ENCODE results near the gene TRABD2B. TPM values are rescaled to one million over a fixed set of nuclear protein-coding genes. Genes with fewer than 3 reads are reported as not detected.

The TRABD2B gene
- total and polyA plus RNA-seq, 2 experiments from 2014 or later: 1.00 to 2.3 TPM

DNA sequence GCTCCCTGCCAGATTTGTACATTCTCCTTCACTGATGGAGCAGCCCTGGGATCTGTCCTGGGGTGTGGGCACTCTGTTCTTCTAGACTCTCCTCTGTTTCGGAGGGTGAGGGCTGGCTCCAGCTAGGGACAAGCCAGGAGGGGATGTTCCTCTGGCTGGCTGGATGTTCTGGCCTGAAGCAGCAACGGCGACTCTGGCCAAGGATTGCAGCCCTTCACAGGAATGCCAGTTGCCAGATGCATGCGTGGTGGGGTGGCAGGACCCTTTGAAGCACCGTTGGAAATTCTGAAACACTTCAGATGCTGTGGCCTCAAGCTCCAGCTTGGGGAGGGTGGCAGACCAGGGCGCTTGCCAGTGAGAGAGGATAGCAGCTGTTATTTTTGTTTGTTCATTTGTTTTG lies 210.9 kb downstream of the TRABD2B start:
- Histone ChIP-seq H3K27me3 (no peaks in the 10 kb centered on the region), H3K27ac (no peak overlapping the region), H3K79me2 (no peaks in the 10 kb centered on the region), H3K4me1 (ENCODE audit: insufficient read depth) (no peaks in the 10 kb centered on the region), H3K36me3 (replicated peaks; ENCODE audit: insufficient read depth, low read depth) (no peaks in the 10 kb centered on the region), H3K9me3 (ENCODE audit: low read depth) (no peaks in the 10 kb centered on the region), H3K9me2 (replicated peaks; ENCODE audit: insufficient read depth) (no peaks in the 10 kb centered on the region), H3K4me2 (no peak overlapping the region), H3K4me3 (no peak overlapping the region), H4K20me1 (ENCODE audit: insufficient read depth, poor library complexity, severe bottlenecking) (no peaks in the 10 kb centered on the region), H2AFZ (no peak overlapping the region)
- DNase-seq (ENCODE audit: low spot score): no peak
- TF ChIP-seq, protein P1, sequence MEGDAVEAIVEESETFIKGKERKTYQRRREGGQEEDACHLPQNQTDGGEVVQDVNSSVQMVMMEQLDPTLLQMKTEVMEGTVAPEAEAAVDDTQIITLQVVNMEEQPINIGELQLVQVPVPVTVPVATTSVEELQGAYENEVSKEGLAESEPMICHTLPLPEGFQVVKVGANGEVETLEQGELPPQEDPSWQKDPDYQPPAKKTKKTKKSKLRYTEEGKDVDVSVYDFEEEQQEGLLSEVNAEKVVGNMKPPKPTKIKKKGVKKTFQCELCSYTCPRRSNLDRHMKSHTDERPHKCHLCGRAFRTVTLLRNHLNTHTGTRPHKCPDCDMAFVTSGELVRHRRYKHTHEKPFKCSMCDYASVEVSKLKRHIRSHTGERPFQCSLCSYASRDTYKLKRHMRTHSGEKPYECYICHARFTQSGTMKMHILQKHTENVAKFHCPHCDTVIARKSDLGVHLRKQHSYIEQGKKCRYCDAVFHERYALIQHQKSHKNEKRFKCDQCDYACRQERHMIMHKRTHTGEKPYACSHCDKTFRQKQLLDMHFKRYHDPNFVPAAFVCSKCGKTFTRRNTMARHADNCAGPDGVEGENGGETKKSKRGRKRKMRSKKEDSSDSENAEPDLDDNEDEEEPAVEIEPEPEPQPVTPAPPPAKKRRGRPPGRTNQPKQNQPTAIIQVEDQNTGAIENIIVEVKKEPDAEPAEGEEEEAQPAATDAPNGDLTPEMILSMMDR (IDR thresholded peaks at IDR 0.05; ENCODE audit: poor library complexity): no peak
- TF ChIP-seq EZH2phosphoT487 (IDR thresholded peaks at IDR 0.05; ENCODE audit: low read depth, severe bottlenecking, unreplicated experiment) (no peak), EZH2 (IDR thresholded peaks at IDR 0.05; ENCODE audit: borderline replicate concordance) (no peak)
- 91% methylated on average over 6 of the region's 6 CpGs for WGBS (ENCODE audit: low lambda C conversion rate, missing lambda C conversion rate)

DNA sequence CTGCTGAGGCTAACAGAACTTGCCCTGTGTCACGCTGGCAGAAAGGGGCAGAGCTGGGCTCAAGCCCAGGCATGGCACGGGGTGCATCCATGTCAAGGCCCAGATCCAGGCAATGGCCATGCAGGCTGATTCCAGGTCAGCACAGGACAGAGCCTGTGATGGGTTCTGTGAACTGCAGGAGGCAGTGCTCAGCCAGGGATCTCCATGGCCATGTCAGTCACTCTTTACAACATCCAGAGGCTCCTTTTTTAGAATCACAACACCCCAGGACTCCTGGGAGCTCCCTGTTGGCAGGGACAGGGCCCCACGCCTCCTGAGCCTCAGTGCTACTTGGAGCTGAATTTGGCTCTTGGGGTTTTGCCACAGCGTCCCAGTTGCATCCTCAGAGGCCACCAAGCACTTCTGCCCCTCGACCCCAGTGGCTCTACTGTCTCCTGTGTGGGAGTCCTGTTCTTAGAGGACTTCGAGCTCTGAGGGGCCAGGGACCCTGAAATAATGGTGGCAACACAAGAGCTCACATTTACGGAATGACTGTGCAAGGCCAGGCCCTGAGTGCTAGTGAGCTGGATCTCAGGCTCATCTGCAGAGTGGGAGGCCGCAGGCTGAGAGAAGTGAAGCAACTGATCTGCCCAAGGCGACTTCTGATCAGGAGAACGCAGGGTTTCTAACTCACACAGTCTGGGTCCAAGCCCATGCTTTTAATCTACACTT lies 211.5 kb downstream of the TRABD2B start:
- peak; percentile 24 for DNase-seq (ENCODE audit: low spot score)
- no peak overlapping the region for H2AFZ ChIP-seq
- no peak overlapping the region for H3K4me2 ChIP-seq
- H3K9me2 ChIP-seq (replicated peaks; ENCODE audit: insufficient read depth): no peaks in the 10 kb centered on the region
- 91% methylated on average over 10 of the region's 10 CpGs for WGBS (ENCODE audit: low lambda C conversion rate, missing lambda C conversion rate)
- no peaks in the 10 kb centered on the region for H3K79me2 ChIP-seq
- TF ChIP-seq EZH2 (IDR thresholded peaks at IDR 0.05; ENCODE audit: borderline replicate concordance) (no peak), EZH2phosphoT487 (IDR thresholded peaks at IDR 0.05; ENCODE audit: low read depth, severe bottlenecking, unreplicated experiment) (no peak)
- TF ChIP-seq, protein P1 (IDR thresholded peaks at IDR 0.05; ENCODE audit: poor library complexity): peak; percentile 40
- no peak overlapping the region for H3K4me3 ChIP-seq
- H3K27ac ChIP-seq: no peak overlapping the region
- no peaks in the 10 kb centered on the region for H3K36me3 ChIP-seq (replicated peaks; ENCODE audit: insufficient read depth, low read depth)
- no peaks in the 10 kb centered on the region for H3K4me1 ChIP-seq (ENCODE audit: insufficient read depth)
- no peaks in the 10 kb centered on the region for H4K20me1 ChIP-seq (ENCODE audit: insufficient read depth, poor library complexity, severe bottlenecking)
- no peaks in the 10 kb centered on the region for H3K27me3 ChIP-seq
- no peaks in the 10 kb centered on the region for H3K9me3 ChIP-seq (ENCODE audit: low read depth)

DNA sequence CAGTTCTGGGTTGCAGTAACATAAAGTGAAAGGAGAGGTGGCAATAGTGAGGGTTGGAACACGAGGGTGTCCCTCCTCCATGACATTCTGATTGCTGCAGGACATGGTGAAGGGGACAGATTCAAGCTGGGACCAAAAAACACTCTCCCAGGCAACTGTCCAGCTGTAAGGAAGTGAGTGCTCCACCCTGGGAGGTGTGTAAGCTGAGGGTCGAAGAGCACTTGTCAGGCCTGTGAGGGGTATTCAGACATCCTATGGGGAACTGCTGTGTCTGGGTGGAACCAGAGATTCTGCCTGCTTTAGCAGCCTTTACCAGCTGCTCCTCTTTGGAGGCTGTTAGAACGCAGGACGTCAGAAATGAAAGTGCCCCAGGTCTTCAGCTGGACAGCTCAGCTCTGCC lies 212.1 kb downstream of the TRABD2B start:
- H3K9me3 ChIP-seq (ENCODE audit: low read depth): no peaks in the 10 kb centered on the region
- H3K36me3 ChIP-seq (replicated peaks; ENCODE audit: insufficient read depth, low read depth): no peaks in the 10 kb centered on the region
- no peaks in the 10 kb centered on the region for H3K4me1 ChIP-seq (ENCODE audit: insufficient read depth)
- no peaks in the 10 kb centered on the region for H3K79me2 ChIP-seq
- no peak overlapping the region for H3K4me3 ChIP-seq
- H3K4me2 ChIP-seq: no peak overlapping the region
- H2AFZ ChIP-seq: no peak overlapping the region
- no peak overlapping the region for H3K27ac ChIP-seq
- H4K20me1 ChIP-seq (ENCODE audit: insufficient read depth, poor library complexity, severe bottlenecking): no peaks in the 10 kb centered on the region
- DNase-seq (ENCODE audit: low spot score): no peak
- 86% methylated on average over 4 of the region's 4 CpGs for WGBS (ENCODE audit: low lambda C conversion rate, missing lambda C conversion rate)
- TF ChIP-seq EZH2 (IDR thresholded peaks at IDR 0.05; ENCODE audit: borderline replicate concordance) (no peak), EZH2phosphoT487 (IDR thresholded peaks at IDR 0.05; ENCODE audit: low read depth, severe bottlenecking, unreplicated experiment) (no peak)
- TF ChIP-seq, protein P1 (IDR thresholded peaks at IDR 0.05; ENCODE audit: poor library complexity): no peak
- H3K9me2 ChIP-seq (replicated peaks; ENCODE audit: insufficient read depth): no peaks in the 10 kb centered on the region
- no peaks in the 10 kb centered on the region for H3K27me3 ChIP-seq

Data from hepatocyte (in vitro differentiated cells).